Hepatocyte (in vitro differentiated cells): Measurements from ENCODE around the gene DDX10.

Experiments
- EZH2phosphoT487 ChIP-seq: fragments of 200-600 bp; sonication (generic); IDR thresholded peaks from one replicate; pipeline ENCODE4 v1.6.1; 2018; ENCODE audit warnings: antibody characterized with exemption, mild to moderate bottlenecking, low read depth, moderate library complexity; ENCODE audit not compliant: unreplicated experiment, severe bottlenecking
- TF ChIP-seq, protein P1 (sequence below): fragments of 200-600 bp; sonication (generic); IDR thresholded peaks from 2 replicates; pipeline ENCODE4 v1.5.1; 2016; ENCODE audit warnings: antibody characterized with exemption, mild to moderate bottlenecking; ENCODE audit not compliant: poor library complexity

DNA sequence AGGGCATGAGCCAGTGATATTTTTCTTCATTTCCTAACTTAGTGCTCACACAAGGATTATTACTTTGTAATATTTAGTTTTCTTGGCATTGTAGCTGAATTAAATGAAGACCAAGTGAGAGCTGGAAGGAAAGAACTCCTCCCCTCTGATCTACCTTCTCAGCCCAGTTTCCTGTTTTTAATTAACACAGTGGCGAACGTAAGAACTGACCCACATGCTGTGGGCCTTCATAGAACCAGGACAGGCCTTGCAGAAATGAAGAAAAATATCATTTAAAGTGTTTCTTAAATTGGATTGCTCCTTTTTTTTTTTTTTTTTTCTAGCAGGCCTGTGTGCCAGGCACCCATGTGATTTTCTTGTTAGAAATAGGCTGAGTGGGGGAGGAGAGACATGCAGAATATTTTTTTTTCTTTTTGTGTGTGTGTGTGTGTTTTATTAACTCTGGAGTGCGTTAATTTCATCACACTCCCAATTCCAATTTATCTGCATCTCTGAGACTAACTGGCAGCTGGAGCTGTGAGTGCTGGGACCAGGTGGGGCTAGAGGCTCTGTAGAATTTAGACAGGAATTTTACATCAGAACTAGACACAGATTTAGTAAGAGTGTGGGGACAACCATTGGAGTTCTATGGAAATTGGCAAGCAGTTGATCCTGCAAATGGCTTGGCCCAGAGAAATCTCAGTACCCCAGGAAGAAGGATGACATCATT, 320.5 kb downstream of the DDX10 start:
- TF ChIP-seq, protein P1, sequence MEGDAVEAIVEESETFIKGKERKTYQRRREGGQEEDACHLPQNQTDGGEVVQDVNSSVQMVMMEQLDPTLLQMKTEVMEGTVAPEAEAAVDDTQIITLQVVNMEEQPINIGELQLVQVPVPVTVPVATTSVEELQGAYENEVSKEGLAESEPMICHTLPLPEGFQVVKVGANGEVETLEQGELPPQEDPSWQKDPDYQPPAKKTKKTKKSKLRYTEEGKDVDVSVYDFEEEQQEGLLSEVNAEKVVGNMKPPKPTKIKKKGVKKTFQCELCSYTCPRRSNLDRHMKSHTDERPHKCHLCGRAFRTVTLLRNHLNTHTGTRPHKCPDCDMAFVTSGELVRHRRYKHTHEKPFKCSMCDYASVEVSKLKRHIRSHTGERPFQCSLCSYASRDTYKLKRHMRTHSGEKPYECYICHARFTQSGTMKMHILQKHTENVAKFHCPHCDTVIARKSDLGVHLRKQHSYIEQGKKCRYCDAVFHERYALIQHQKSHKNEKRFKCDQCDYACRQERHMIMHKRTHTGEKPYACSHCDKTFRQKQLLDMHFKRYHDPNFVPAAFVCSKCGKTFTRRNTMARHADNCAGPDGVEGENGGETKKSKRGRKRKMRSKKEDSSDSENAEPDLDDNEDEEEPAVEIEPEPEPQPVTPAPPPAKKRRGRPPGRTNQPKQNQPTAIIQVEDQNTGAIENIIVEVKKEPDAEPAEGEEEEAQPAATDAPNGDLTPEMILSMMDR: no peak
- no peak for TF ChIP-seq EZH2phosphoT487
